OCI-LY3 (cell line): ENCODE results near the gene ZFAND6.

ENCODE experiments used
- EZH2phosphoT487 ChIP-seq: fragments of 200-600 bp; shearing (Covaris generic); IDR thresholded peaks from 2 replicates; pipeline ENCODE4 v1.6.1; 2018; ENCODE audit warnings: antibody characterized with exemption, mixed run types, low read depth
- TF ChIP-seq, protein P1 (sequence below): fragments of 200-600, 300-600 bp; sonication (generic); IDR thresholded peaks from 2 replicates; pipeline ENCODE4 v1.5.1; 2014; ENCODE audit warnings: antibody characterized with exemption, low read length, low read depth

GRCh38 chr15:80182611-80183261 lies 123.3 kb downstream of the ZFAND6 start:
- TF ChIP-seq, protein P1, sequence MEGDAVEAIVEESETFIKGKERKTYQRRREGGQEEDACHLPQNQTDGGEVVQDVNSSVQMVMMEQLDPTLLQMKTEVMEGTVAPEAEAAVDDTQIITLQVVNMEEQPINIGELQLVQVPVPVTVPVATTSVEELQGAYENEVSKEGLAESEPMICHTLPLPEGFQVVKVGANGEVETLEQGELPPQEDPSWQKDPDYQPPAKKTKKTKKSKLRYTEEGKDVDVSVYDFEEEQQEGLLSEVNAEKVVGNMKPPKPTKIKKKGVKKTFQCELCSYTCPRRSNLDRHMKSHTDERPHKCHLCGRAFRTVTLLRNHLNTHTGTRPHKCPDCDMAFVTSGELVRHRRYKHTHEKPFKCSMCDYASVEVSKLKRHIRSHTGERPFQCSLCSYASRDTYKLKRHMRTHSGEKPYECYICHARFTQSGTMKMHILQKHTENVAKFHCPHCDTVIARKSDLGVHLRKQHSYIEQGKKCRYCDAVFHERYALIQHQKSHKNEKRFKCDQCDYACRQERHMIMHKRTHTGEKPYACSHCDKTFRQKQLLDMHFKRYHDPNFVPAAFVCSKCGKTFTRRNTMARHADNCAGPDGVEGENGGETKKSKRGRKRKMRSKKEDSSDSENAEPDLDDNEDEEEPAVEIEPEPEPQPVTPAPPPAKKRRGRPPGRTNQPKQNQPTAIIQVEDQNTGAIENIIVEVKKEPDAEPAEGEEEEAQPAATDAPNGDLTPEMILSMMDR: no peak
- no peak for TF ChIP-seq EZH2phosphoT487
